Ascending aorta (tissue), 2 donors: ENCODE measurements around the gene HACE1. TPM values are rescaled to one million over a fixed set of nuclear protein-coding genes. Genes with fewer than 3 reads are reported as not detected.

Experiments
- DNase-seq, 2 donors: peaks; one replicate each; pipeline ENCODE4 v3.0.0-alpha.2; 2019; ENCODE audit warnings: low spot score in 2 of 2
- H3K27ac ChIP-seq, 2 donors: fragments of 200-600 bp; sonication (generic); one replicate each; pipeline ENCODE4 v1.5.1; 2016 to 2017; ENCODE audit warnings: mild to moderate bottlenecking in 1 of 2
- H3K27me3 ChIP-seq: fragments of 200-600 bp; sonication (generic); one replicate; pipeline ENCODE4 v1.5.1; 2017
- H3K36me3 ChIP-seq, 2 donors: fragments of 200-600 bp; sonication (generic); one replicate each; pipeline ENCODE4 v1.5.1; 2016
- H3K4me1 ChIP-seq, 2 donors: fragments of 200-600 bp; sonication (generic); one replicate each; pipeline ENCODE4 v1.5.1; 2016 to 2017; ENCODE audit warnings: mild to moderate bottlenecking in 1 of 2
- H3K4me3 ChIP-seq, 2 donors: fragments of 200-600 bp; sonication (generic); one replicate each; pipeline ENCODE4 v1.5.1; 2016 to 2017; ENCODE audit warnings: mild to moderate bottlenecking in 1 of 2
- H3K9me3 ChIP-seq, 2 donors: fragments of 200-600 bp; sonication (generic); one replicate each; pipeline ENCODE4 v1.5.1; 2016
- CTCF ChIP-seq, 3 experiments: fragments of 200-600 bp in 2 of 3; fragments of 450-650 bp in 1 of 3; sonication (generic) in 2 of 3; IDR thresholded peaks; one replicate each; pipeline ENCODE4 v1.5.1; 2016 to 2019; ENCODE audit warnings: antibody characterized with exemption in 3 of 3, mild to moderate bottlenecking in 1 of 3, moderate library complexity in 1 of 3
- intact Hi-C: fragments of 100-400 bp; cut with DNase I; formaldehyde crosslinking; loops from one replicate; pipeline ENCODE4 v1.15.1; 2023
- total RNA-seq: library from RNA; depleted of rRNA; stranded (reverse); fragments of >200 nt; gene quantifications from one replicate; pipeline ENCODE4 v1.1.0, GENCODE V29; 2016

Gene HACE1
- total RNA-seq, 1 donor from 2014 or later: 7.7 TPM

GRCh38 chr6:104710543-104711335 is 149.0 kb downstream of the HACE1 start:
- peaks cover 0 to 6% of the 10 kb centered on the region in 2 donors for H3K9me3 ChIP-seq
- intact Hi-C loops: no loop called here
- H3K27me3 ChIP-seq: no peaks in the 10 kb centered on the region
- TF ChIP-seq CTCF (IDR thresholded peaks at IDR 0.05): no peak
- no peaks in the 10 kb centered on the region for H3K4me1 ChIP-seq
- H3K36me3 ChIP-seq: no peaks in the 10 kb centered on the region
- H3K27ac ChIP-seq: no peak overlapping the region
- DNase-seq: no peak
- H3K4me3 ChIP-seq: no peak overlapping the region

GRCh38 chr6:104705916-104706442 is 153.7 kb downstream of the HACE1 start:
- no peaks in the 10 kb centered on the region for H3K36me3 ChIP-seq
- no peak for TF ChIP-seq CTCF (IDR thresholded peaks at IDR 0.05)
- H3K27ac ChIP-seq: peak overlapping the region in 1 of 2 donors; percentile 29

GRCh38 chr6:104705095-104705707 is 154.5 kb downstream of the HACE1 start:
- intact Hi-C loops: no loop called here
- Histone ChIP-seq H3K4me3 (no peak overlapping the region), H3K27ac (peak overlapping the region in 1 of 2 donors; percentile 29), H3K4me1 (no peaks in the 10 kb centered on the region), H3K36me3 (no peaks in the 10 kb centered on the region), H3K27me3 (no peaks in the 10 kb centered on the region), H3K9me3 (no peaks in the 10 kb centered on the region)
- no peak for TF ChIP-seq CTCF (IDR thresholded peaks at IDR 0.05)
- no peak for DNase-seq

More at GRCh38 chr6:104705916-104706442, 153.7 kb downstream of the HACE1 start:
- no peaks in the 10 kb centered on the region for H3K27me3 ChIP-seq
- intact Hi-C loops: no loop called here
- no peak overlapping the region for H3K4me3 ChIP-seq
- DNase-seq: no peak
- H3K9me3 ChIP-seq: no peaks in the 10 kb centered on the region
- H3K4me1 ChIP-seq: no peaks in the 10 kb centered on the region

- DNase-seq: no peak
- H3K27ac ChIP-seq: no peak overlapping the region
- intact Hi-C loops: no loop called here
- H3K4me1 ChIP-seq: no peaks in the 10 kb centered on the region
- no peaks in the 10 kb centered on the region for H3K36me3 ChIP-seq
- TF ChIP-seq CTCF (IDR thresholded peaks at IDR 0.05): no peak
- H3K4me3 ChIP-seq: no peak overlapping the region
- H3K9me3 ChIP-seq: no peaks in the 10 kb centered on the region
- no peaks in the 10 kb centered on the region for H3K27me3 ChIP-seq
Measured at GRCh38 chr6:104704191-104704590, 155.5 kb downstream of the HACE1 start.

GRCh38 chr6:104702126-104702841 is 157.4 kb downstream of the HACE1 start:
- H3K4me3 ChIP-seq: no peak overlapping the region
- H3K4me1 ChIP-seq: no peaks in the 10 kb centered on the region
- H3K9me3 ChIP-seq: no peaks in the 10 kb centered on the region
- no peak for DNase-seq
- no peak overlapping the region for H3K27ac ChIP-seq
- H3K36me3 ChIP-seq: no peaks in the 10 kb centered on the region
- TF ChIP-seq CTCF (IDR thresholded peaks at IDR 0.05): no peak
- no peaks in the 10 kb centered on the region for H3K27me3 ChIP-seq
- intact Hi-C loops: no loop called here
